HepG2 (cell line): ENCODE results near the gene SLC34A3. TPM values are rescaled to one million over a fixed set of nuclear protein-coding genes. Genes with fewer than 3 reads are reported as not detected.
A peak's percentile ranks its signal among the peaks of the same experiment; 100 is the strongest.

Source experiments
- ETV6 ChIP-seq: sonication (generic); formaldehyde crosslinking; conservative IDR thresholded peaks from 2 replicates; pipeline ENCODE4 v1.4.0; 2020; ENCODE audit warnings: missing genetic modification reagents
- HMGA1 ChIP-seq: sonication (generic); formaldehyde crosslinking; conservative IDR thresholded peaks from 2 replicates; pipeline ENCODE4 v1.4.0; 2020; ENCODE audit warnings: missing genetic modification reagents
- MEIS1 ChIP-seq: sonication (generic); formaldehyde crosslinking; IDR thresholded peaks from 2 replicates; pipeline ENCODE4 v1.9.0; 2021; ENCODE audit warnings: mild to moderate bottlenecking, missing genetic modification reagents, moderate library complexity, borderline replicate concordance
- MNT ChIP-seq: fragments of 450-650 bp; IDR thresholded peaks from 2 replicates; pipeline ENCODE4 v1.6.1; 2016
- PRDM15 ChIP-seq: sonication (generic); formaldehyde crosslinking; IDR thresholded peaks from 2 replicates; pipeline ENCODE4 v1.4.0; 2020; ENCODE audit warnings: missing genetic modification reagents
- RAD21 ChIP-seq: fragments of 450-650 bp; formaldehyde crosslinking; IDR thresholded peaks from 2 replicates; pipeline ENCODE4 v1.5.0; 2020; ENCODE audit warnings: mild to moderate bottlenecking
- TMF1 ChIP-seq: sonication (generic); formaldehyde crosslinking; IDR thresholded peaks from 2 replicates; pipeline ENCODE4 v1.8.1; 2022; ENCODE audit warnings: low read depth, missing genetic modification reagents
- WIZ ChIP-seq: sonication (generic); formaldehyde crosslinking; IDR thresholded peaks from 2 replicates; pipeline ENCODE4 v1.5.1; 2020; ENCODE audit warnings: mild to moderate bottlenecking, missing genetic modification reagents
- ZFP36L1 ChIP-seq: sonication (generic); formaldehyde crosslinking; IDR thresholded peaks from 2 replicates; pipeline ENCODE4 v1.8.0; 2022; ENCODE audit warnings: mild to moderate bottlenecking, missing genetic modification reagents, moderate library complexity
- ZFP62 ChIP-seq: sonication (generic); formaldehyde crosslinking; IDR thresholded peaks from 2 replicates; pipeline ENCODE4 v1.4.0; 2020; ENCODE audit warnings: missing genetic modification reagents
- ZNF644 ChIP-seq: IDR thresholded peaks from 2 replicates; pipeline ENCODE4 v1.6.1; 2016; ENCODE audit warnings: low read depth
- ZNF687 ChIP-seq: sonication (generic); formaldehyde crosslinking; IDR thresholded peaks from 2 replicates; pipeline ENCODE4 v1.5.1; 2020; ENCODE audit warnings: mild to moderate bottlenecking, missing genetic modification reagents, moderate library complexity
- polyA plus RNA-seq, 8 experiments: library from polyadenylated mRNA; depleted of rRNA in 3 of 8; stranded (reverse) in 7 of 8; unstranded in 1 of 8; fragments of >200 nt; fragmentation: Illumina TruSeq in 4 of 8; extraction: Trizol in 4 of 8; gene quantifications; 2 replicates each; pipeline versions ENCODE4 v1.2.1 to v1.2.3, GENCODE V29; 2011 to 2016; ENCODE audit warnings: low read depth in 4 of 8, missing spikeins in 1 of 8, mixed read lengths in 1 of 8; ENCODE audit not compliant: insufficient read depth in 1 of 8
- total RNA-seq, 5 experiments: library from RNA; depleted of rRNA; stranded (reverse); fragments of >200 nt; fragmentation: Illumina TruSeq; extraction: Trizol; gene quantifications; 2 replicates each; pipeline ENCODE4 v1.2.3, GENCODE V29; 2016; ENCODE audit warnings: low read depth in 1 of 5
- TF ChIP-seq, protein P1 (sequence below): sonication (generic); formaldehyde crosslinking; IDR thresholded peaks from 2 replicates; pipeline ENCODE4 v1.8.0; 2022; ENCODE audit warnings: missing genetic modification reagents, low read depth, mild to moderate bottlenecking, borderline replicate concordance
- TF ChIP-seq, protein P2 (sequence below): sonication (generic); formaldehyde crosslinking; IDR thresholded peaks from 2 replicates; pipeline ENCODE4 v1.5.1; 2020; ENCODE audit warnings: missing genetic modification reagents, mild to moderate bottlenecking, borderline replicate concordance

Gene SLC34A3
- total and polyA plus RNA-seq, 2 of the 13 experiments (the other 11 are each of a cell fraction or from before 2014, with no cell fraction given), result 0.07 to 1.0 TPM

DNA sequence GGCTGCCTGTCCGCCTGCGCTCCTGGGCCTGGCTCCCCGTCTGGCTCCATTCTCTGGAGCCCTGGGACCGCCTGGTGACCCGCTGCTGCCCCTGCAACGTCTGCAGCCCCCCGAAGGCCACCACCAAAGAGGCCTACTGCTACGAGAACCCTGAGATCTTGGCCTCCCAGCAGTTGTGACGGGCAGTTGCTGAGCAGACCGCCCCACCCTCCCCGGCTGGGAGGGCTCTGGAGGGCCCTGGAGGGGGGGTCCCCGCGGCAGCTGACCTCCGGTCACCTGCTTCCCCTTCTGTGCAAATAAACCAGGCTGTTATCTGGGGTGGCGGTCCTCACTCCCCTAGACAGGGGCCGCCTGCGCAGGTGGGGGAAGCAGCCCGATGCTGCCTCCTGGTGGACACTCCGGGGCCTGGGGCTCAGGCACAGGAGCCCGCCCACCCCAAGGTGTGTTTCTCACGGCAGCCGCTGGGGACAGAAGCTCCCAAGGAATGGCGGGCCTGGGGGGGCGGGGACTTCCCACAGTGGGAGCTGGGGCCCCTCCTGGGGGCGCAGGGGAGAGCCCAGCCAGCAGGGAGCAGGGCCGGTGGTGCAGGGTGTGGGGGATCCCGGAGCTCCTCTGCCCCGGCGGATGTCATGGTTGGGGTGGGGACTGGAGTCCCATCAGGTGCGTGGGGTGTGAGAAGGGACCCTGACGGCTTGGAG is 5.7 kb downstream of the SLC34A3 start (continued):
- TF ChIP-seq, protein P1, sequence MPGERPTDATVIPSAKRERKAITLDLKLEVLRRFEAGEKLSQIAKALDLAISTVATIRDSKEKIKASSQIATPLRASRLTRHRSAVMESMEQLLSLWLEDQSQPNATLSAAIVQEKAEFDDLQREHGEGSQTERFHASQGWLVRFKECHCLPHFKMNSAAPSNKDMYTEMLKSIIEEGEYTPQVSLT (CRISPR knock-in tag), result no peak
- TF ChIP-seq TMF1 (CRISPR knock-in tag), result no peak
- TF ChIP-seq ZNF687 (CRISPR knock-in tag), result peak; percentile 61
- no peak for TF ChIP-seq ZFP62 (CRISPR knock-in tag)
- TF ChIP-seq, protein P2, sequence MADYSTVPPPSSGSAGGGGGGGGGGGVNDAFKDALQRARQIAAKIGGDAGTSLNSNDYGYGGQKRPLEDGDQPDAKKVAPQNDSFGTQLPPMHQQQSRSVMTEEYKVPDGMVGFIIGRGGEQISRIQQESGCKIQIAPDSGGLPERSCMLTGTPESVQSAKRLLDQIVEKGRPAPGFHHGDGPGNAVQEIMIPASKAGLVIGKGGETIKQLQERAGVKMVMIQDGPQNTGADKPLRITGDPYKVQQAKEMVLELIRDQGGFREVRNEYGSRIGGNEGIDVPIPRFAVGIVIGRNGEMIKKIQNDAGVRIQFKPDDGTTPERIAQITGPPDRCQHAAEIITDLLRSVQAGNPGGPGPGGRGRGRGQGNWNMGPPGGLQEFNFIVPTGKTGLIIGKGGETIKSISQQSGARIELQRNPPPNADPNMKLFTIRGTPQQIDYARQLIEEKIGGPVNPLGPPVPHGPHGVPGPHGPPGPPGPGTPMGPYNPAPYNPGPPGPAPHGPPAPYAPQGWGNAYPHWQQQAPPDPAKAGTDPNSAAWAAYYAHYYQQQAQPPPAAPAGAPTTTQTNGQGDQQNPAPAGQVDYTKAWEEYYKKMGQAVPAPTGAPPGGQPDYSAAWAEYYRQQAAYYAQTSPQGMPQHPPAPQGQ, result no peak
- TF ChIP-seq HMGA1 (CRISPR knock-in tag), result no peak
- peak; percentile 94 for TF ChIP-seq RAD21 (CRISPR knock-in tag)
- 0 out of 2 replicates have a peak, but pooled peaks have one; percentile 40 for TF ChIP-seq MEIS1 (CRISPR knock-in tag)
- no peak for TF ChIP-seq ZNF644 (CRISPR knock-in tag)
- TF ChIP-seq PRDM15, result no peak
- no peak for TF ChIP-seq WIZ
- TF ChIP-seq ZFP36L1 (CRISPR knock-in tag), result no peak
- TF ChIP-seq MNT, result no peak
- TF ChIP-seq ETV6 (CRISPR knock-in tag), result no peak
